Effector CD8-positive, alpha-beta T cell (primary cell): ENCODE measurements around the gene WDCP.

Experiments
- DNase-seq: peaks from one replicate; lab custom pipeline; 2025; lab: John Stamatoyannopoulos, UW

Gene WDCP

DNA sequence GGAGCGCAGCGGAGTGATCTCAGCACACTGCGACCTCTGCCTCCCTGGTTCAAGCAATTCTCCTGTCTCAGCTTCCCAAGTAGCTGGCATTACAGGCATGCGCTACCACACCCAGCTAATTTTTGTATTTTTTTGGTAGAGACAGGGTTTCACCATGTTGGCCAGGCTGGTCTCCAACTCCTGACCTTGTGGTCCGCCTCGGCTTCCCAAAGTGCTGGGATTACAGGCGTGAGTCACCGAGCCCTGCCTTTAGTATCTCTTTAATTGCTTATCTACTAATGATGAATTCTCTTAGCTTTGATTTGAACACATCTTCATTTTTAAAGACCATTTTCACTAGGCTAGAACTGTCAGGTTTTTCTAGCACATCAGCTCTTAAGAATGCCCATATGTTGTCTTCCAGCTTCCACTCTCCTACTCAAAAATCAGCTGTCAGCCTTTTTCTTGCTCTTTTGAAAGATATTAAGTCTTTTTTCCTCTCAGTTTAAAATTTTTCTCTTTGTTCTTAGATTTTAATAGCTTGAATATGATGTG, 53.4 kb downstream of the WDCP start:
- no peak for DNase-seq

DNA sequence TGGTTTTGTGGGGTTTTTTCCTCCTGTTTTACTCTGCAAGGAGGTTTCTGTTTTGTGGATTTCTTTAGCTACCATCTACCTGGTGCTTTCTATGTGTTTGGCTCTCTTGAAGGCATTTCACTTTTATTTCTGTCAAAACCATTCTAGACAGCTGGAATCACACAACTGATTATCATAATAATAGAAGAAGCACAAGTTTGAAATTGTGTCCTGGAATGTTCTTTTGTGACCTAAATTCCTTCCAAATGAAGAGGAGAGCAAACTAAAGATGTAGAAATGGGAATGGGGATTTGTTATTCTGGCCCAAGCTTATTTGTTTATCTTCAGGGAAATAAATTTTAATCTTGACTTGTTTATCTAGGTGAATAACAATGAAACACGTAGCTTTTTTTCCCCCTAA, 54.3 kb downstream of the WDCP start:
- DNase-seq, result no peak

DNA sequence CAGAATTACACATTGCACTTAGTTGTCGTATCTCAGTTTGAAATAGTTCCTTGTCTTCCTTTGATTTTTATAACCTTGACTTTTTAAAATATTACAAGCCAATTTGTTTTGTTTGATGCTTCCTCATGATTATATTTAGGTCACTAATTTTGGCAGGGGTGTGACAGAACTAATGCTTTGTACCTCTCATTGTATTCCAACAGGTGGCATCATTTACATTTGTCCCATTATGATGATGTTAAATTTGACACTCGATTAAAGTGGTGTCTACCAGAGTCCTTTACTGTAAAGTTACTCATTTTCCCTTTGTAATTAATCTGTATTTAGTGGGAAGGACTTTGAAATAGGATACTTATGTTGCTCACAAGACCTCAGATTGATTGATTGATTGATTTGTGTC, 58.8 kb downstream of the WDCP start:
- no peak for DNase-seq
